ENCODE results near the gene FAM114A1. TPM values are rescaled to one million over a fixed set of nuclear protein-coding genes. Genes with fewer than 3 reads are reported as not detected.
"Not testable (repeated sequence)": the region's sequence is repeated elsewhere in the genome, so short reads cannot be mapped to it uniquely, and the experiment has no call there.

FAM114A1 gene
- total RNA-seq, 6 donors from 2014 or later, result 27.2 to 92.5 (median 43.1) TPM

GRCh38 chr4:38985410-38986100 is 117.9 kb downstream of the FAM114A1 start:
- no peak for ATAC-seq (ENCODE audit: low FRiP score in 2 of 2)
- H3K36me3 ChIP-seq, result no peaks in the 10 kb centered on the region
- H3K27ac ChIP-seq, result no peak overlapping the region
- no peaks in the 10 kb centered on the region for H3K27me3 ChIP-seq
- H3K9me3 ChIP-seq, result no peaks in the 10 kb centered on the region
- no peak for TF ChIP-seq EP300 (IDR thresholded peaks at IDR 0.05)
- no peak for DNase-seq
- no peak overlapping the region for H3K4me3 ChIP-seq
- H3K4me1 ChIP-seq, result peaks cover 0 to 5% (median 2%) of the 10 kb centered on the region in 4 donors
- WGBS, 2 donors, result 46 to 47% methylated on average over 10 of the region's 10 CpGs

- Histone ChIP-seq H3K4me3 (no peak overlapping the region), H3K4me1 (peaks cover 0 to 5% (median 2%) of the 10 kb centered on the region in 4 donors), H3K36me3 (no peaks in the 10 kb centered on the region), H3K27me3 (no peaks in the 10 kb centered on the region), H3K27ac (no peak overlapping the region), H3K9me3 (no peaks in the 10 kb centered on the region)
- TF ChIP-seq POLR2A (IDR thresholded peaks at IDR 0.05), result no peak
- TF ChIP-seq CTCF (IDR thresholded peaks at IDR 0.05), result no peak
- no peak for TF ChIP-seq POLR2AphosphoS5 (IDR thresholded peaks at IDR 0.05)
- no peak for TF ChIP-seq EP300 (IDR thresholded peaks at IDR 0.05)
- DNase-seq (no peak), ATAC-seq (ENCODE audit: low FRiP score in 2 of 2) (no peak)
These were observed 119.9 kb downstream of the FAM114A1 start for GRCh38 chr4:38987491-38987890.

- not testable (repeated sequence) for ATAC-seq (ENCODE audit: low FRiP score in 2 of 2); H3K9me3 ChIP-seq
- 59 to 93% methylated on average over 7 to 9 of the region's 9 CpGs for WGBS, 2 donors
These were observed 120.7 kb downstream of the FAM114A1 start for GRCh38 chr4:38988353-38988752.

GRCh38 chr4:38989487-38989886 is 121.9 kb downstream of the FAM114A1 start:
- no peaks in the 10 kb centered on the region for H3K27me3 ChIP-seq
- no peaks in the 10 kb centered on the region for H3K9me3 ChIP-seq
- 94 to 97% methylated on average over 6 of the region's 6 CpGs for WGBS, 2 donors
- TF ChIP-seq CTCF (IDR thresholded peaks at IDR 0.05) (no peak), POLR2AphosphoS5 (IDR thresholded peaks at IDR 0.05) (no peak), POLR2A (IDR thresholded peaks at IDR 0.05) (no peak), EP300 (IDR thresholded peaks at IDR 0.05) (no peak)
- DNase-seq, result no peak
- no peak overlapping the region for H3K4me3 ChIP-seq
- peaks cover 0 to 5% (median 2%) of the 10 kb centered on the region in 4 donors for H3K4me1 ChIP-seq
- H3K36me3 ChIP-seq, result no peaks in the 10 kb centered on the region
- no peak overlapping the region for H3K27ac ChIP-seq
- ATAC-seq (ENCODE audit: low FRiP score in 2 of 2), result no peak

More at GRCh38 chr4:38988353-38988752, 120.7 kb downstream of the FAM114A1 start:
- not testable (repeated sequence) for H3K27me3 ChIP-seq, H3K36me3 ChIP-seq, H3K4me3 ChIP-seq, H3K4me1 ChIP-seq, H3K27ac ChIP-seq
- DNase-seq, result peak in 1 of 2 donors; percentile 28

- 90 to 91% methylated on average over 5 of the region's 5 CpGs for WGBS, 2 donors
- ATAC-seq (ENCODE audit: low FRiP score in 2 of 2), result no peak
- TF ChIP-seq EP300 (IDR thresholded peaks at IDR 0.05) (no peak), POLR2AphosphoS5 (IDR thresholded peaks at IDR 0.05) (no peak), CTCF (IDR thresholded peaks at IDR 0.05) (no peak), POLR2A (IDR thresholded peaks at IDR 0.05) (no peak)
- Histone ChIP-seq H3K36me3 (no peaks in the 10 kb centered on the region), H3K27ac (no peak overlapping the region), H3K27me3 (no peaks in the 10 kb centered on the region), H3K4me3 (no peak overlapping the region), H3K9me3 (no peaks in the 10 kb centered on the region), H3K4me1 (peaks cover 0 to 5% (median 2%) of the 10 kb centered on the region in 4 donors)
- no peak for DNase-seq
These were observed 122.6 kb downstream of the FAM114A1 start for GRCh38 chr4:38990241-38990640.

GRCh38 chr4:38993683-38994082 is 126.1 kb downstream of the FAM114A1 start:
- Histone ChIP-seq H3K36me3 (no peaks in the 10 kb centered on the region), H3K9me3 (no peaks in the 10 kb centered on the region), H3K4me1 (no peaks in the 10 kb centered on the region), H3K4me3 (no peak overlapping the region), H3K27ac (no peak overlapping the region), H3K27me3 (no peaks in the 10 kb centered on the region)
- WGBS, 2 donors, result 94 to 97% methylated on average over 3 of the region's 3 CpGs
- ATAC-seq (ENCODE audit: low FRiP score in 2 of 2), result no peak
- TF ChIP-seq EP300 (IDR thresholded peaks at IDR 0.05), result no peak
- TF ChIP-seq CTCF (IDR thresholded peaks at IDR 0.05), result no peak
- no peak for TF ChIP-seq POLR2A (IDR thresholded peaks at IDR 0.05)
- no peak for TF ChIP-seq POLR2AphosphoS5 (IDR thresholded peaks at IDR 0.05)
- DNase-seq, result no peak
